ENCODE results near the gene YWHAB. TPM values are rescaled to one million over a fixed set of nuclear protein-coding genes. Genes with fewer than 3 reads are reported as not detected.

The YWHAB gene
- total RNA-seq, 1 experiment from 2014 or later: 118 TPM

DNA sequence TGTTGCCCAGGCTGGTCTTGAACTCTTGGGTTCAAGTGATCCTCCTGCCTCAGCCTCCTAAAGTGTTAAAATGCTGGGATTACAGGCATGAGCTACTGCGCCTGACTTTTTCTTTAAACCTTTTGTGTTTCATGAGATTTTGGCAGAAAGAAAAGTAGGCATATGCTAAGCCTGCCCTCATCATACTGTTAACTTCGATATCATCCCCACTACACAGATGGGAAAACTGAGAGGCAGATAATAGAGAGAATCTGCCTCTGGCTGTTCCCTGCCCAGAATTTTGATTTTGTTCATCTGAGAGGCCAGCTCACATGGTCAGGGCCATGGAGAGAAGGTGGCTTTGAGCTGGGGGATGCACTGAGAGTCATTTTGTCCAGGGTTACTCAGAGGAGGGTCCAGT lies 31.9 kb downstream of the YWHAB start:
- intact Hi-C loops (cut with micrococcal nuclease): no loop called here
- CTCF ChIA-PET: no interaction called here
- no peak for DNase-seq

DNA sequence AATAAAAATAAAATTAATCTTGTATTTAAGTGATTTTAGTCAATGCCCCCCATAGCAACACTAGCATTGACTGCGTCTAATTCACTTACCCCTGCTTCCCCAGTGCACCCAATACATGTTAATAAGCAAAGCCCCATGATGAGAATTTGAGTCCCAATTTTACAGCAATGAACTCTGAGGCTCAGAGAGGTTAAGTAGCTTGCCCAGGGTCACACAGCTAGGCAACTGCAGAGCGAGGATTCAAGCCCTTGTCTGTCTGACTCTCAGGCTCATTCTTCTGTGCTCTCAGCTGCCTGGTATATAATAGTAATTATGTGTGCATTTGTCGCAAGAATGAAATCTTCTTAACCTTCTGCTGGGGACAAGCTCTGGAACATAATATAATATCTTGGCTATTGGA lies 32.8 kb downstream of the YWHAB start:
- ChIA-PET CTCF (no interaction called here), POLR2A (ENCODE audit: unreplicated experiment) (no interaction called here)
- Histone ChIP-seq H3K27ac (ENCODE audit: low read length) (no peak overlapping the region), H3K9me3 (ENCODE audit: low read length) (no peaks in the 10 kb centered on the region), H2AFZ (ENCODE audit: low read length) (no peak overlapping the region), H3K4me2 (ENCODE audit: low read length) (no peak overlapping the region), H3K79me2 (ENCODE audit: low read length) (no peaks in the 10 kb centered on the region), H3K9ac (ENCODE audit: low read length) (no peak overlapping the region), H3K27me3 (ENCODE audit: low read length) (no peaks in the 10 kb centered on the region), H4K20me1 (ENCODE audit: low read length) (no peaks in the 10 kb centered on the region), H3K4me1 (ENCODE audit: insufficient read depth, low read length) (no peaks in the 10 kb centered on the region), H3F3A (ENCODE audit: low read length, unreplicated experiment) (no peaks in the 10 kb centered on the region), H3K9me2 (replicated peaks; ENCODE audit: low read length) (no peaks in the 10 kb centered on the region), H3K36me3 (ENCODE audit: low read depth, low read length) (peaks cover 22% of the 10 kb centered on the region; the same call in 1 of the 2 replicates), H3K4me3 (ENCODE audit: low read length) (no peak overlapping the region)
- DNase-seq (no peak), ATAC-seq (no peak)
- intact Hi-C loops (cut with micrococcal nuclease): no loop called here
- no TSS peak for BruUV-seq (replicated peaks)
- no peak for TF ChIP-seq EZH2phosphoT487 (IDR thresholded peaks at IDR 0.05; ENCODE audit: borderline replicate concordance, low read length)
- TF ChIP-seq, protein P1, sequence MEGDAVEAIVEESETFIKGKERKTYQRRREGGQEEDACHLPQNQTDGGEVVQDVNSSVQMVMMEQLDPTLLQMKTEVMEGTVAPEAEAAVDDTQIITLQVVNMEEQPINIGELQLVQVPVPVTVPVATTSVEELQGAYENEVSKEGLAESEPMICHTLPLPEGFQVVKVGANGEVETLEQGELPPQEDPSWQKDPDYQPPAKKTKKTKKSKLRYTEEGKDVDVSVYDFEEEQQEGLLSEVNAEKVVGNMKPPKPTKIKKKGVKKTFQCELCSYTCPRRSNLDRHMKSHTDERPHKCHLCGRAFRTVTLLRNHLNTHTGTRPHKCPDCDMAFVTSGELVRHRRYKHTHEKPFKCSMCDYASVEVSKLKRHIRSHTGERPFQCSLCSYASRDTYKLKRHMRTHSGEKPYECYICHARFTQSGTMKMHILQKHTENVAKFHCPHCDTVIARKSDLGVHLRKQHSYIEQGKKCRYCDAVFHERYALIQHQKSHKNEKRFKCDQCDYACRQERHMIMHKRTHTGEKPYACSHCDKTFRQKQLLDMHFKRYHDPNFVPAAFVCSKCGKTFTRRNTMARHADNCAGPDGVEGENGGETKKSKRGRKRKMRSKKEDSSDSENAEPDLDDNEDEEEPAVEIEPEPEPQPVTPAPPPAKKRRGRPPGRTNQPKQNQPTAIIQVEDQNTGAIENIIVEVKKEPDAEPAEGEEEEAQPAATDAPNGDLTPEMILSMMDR (conservative IDR thresholded peaks at IDR 0.05; ENCODE audit: low read depth, low read length): no peak
- no peak for TF ChIP-seq EZH2 (IDR thresholded peaks at IDR 0.05; ENCODE audit: low read length, unreplicated experiment)

More for the DNA sequence above, 31.9 kb downstream of the YWHAB start:
- no peak for ATAC-seq
- Histone ChIP-seq H3K4me2 (ENCODE audit: low read length) (no peak overlapping the region), H3K27me3 (ENCODE audit: low read length) (no peaks in the 10 kb centered on the region), H3K4me1 (ENCODE audit: insufficient read depth, low read length) (no peaks in the 10 kb centered on the region), H4K20me1 (ENCODE audit: low read length) (no peaks in the 10 kb centered on the region), H3K9me3 (ENCODE audit: low read length) (no peaks in the 10 kb centered on the region), H3K9ac (ENCODE audit: low read length) (no peak overlapping the region), H3F3A (ENCODE audit: low read length, unreplicated experiment) (no peaks in the 10 kb centered on the region), H3K9me2 (replicated peaks; ENCODE audit: low read length) (no peaks in the 10 kb centered on the region), H3K4me3 (ENCODE audit: low read length) (no peak overlapping the region), H2AFZ (ENCODE audit: low read length) (no peak overlapping the region), H3K36me3 (ENCODE audit: low read depth, low read length) (peaks cover 28% of the 10 kb centered on the region), H3K27ac (ENCODE audit: low read length) (no peak overlapping the region), H3K79me2 (ENCODE audit: low read length) (no peaks in the 10 kb centered on the region; the same call in 1 of the 2 replicates)
- TF ChIP-seq, protein P1 (conservative IDR thresholded peaks at IDR 0.05; ENCODE audit: low read depth, low read length): no peak
- no peak for TF ChIP-seq EZH2phosphoT487 (IDR thresholded peaks at IDR 0.05; ENCODE audit: borderline replicate concordance, low read length)
- no peak for TF ChIP-seq EZH2 (IDR thresholded peaks at IDR 0.05; ENCODE audit: low read length, unreplicated experiment)
- POLR2A ChIA-PET (ENCODE audit: unreplicated experiment): no interaction called here
- BruUV-seq (replicated peaks): no TSS peak

DNA sequence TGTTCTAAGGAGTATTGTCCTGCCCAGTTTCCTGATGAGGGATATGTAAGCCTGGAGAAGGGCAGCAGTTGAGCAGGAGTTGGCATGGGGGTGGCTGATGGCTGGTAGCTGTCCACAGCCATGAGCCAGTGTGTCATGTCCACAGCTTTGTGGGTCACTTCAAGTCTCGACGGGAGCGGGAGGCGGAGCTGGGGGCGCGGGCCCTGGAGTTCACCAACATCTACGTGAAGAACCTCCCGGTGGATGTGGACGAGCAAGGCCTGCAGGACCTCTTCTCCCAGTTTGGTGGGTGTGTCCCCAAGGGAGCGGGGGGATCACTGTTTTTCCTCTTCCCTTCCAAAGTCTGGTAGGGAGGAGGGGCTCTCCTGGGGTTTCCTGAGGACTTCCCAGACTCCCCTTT lies 33.3 kb downstream of the YWHAB start:
- intact Hi-C loops (cut with micrococcal nuclease): no loop called here
- TF ChIP-seq, protein P1 (conservative IDR thresholded peaks at IDR 0.05; ENCODE audit: low read depth, low read length): no peak
- TF ChIP-seq EZH2phosphoT487 (IDR thresholded peaks at IDR 0.05; ENCODE audit: borderline replicate concordance, low read length) (no peak), EZH2 (IDR thresholded peaks at IDR 0.05; ENCODE audit: low read length, unreplicated experiment) (no peak)
- Histone ChIP-seq H3K4me3 (ENCODE audit: low read length) (no peak overlapping the region), H3K4me2 (ENCODE audit: low read length) (no peak overlapping the region), H3K9ac (ENCODE audit: low read length) (no peak overlapping the region), H3F3A (ENCODE audit: low read length, unreplicated experiment) (no peaks in the 10 kb centered on the region), H3K27me3 (ENCODE audit: low read length) (no peaks in the 10 kb centered on the region), H3K36me3 (ENCODE audit: low read depth, low read length) (peaks cover 21% of the 10 kb centered on the region; the same call in 1 of the 2 replicates), H3K4me1 (ENCODE audit: insufficient read depth, low read length) (no peaks in the 10 kb centered on the region), H3K79me2 (ENCODE audit: low read length) (no peaks in the 10 kb centered on the region), H4K20me1 (ENCODE audit: low read length) (no peaks in the 10 kb centered on the region), H2AFZ (ENCODE audit: low read length) (no peak overlapping the region), H3K27ac (ENCODE audit: low read length) (no peak overlapping the region), H3K9me3 (ENCODE audit: low read length) (no peaks in the 10 kb centered on the region), H3K9me2 (replicated peaks; ENCODE audit: low read length) (no peaks in the 10 kb centered on the region)
- DNase-seq (no peak), ATAC-seq (no peak)
- BruUV-seq (replicated peaks): no TSS peak
- POLR2A ChIA-PET (ENCODE audit: unreplicated experiment): no interaction called here
- CTCF ChIA-PET: no interaction called here
